Smooth muscle cell (in vitro differentiated cells): ENCODE data around the gene DNAAF5. TPM values are rescaled to one million over a fixed set of nuclear protein-coding genes. Genes with fewer than 3 reads are reported as not detected.

Experiments used
- DNase-seq: peaks from one replicate; lab custom pipeline; 2025; ENCODE audit not compliant: unreplicated experiment; lab: John Stamatoyannopoulos, UW
- H2AFZ ChIP-seq: fragments of 200-600 bp; sonication (generic); 2 replicates; pipeline ENCODE4 v1.6.0; 2016; ENCODE audit warnings: antibody characterized with exemption, low read depth, mild to moderate bottlenecking
- H3F3A ChIP-seq: fragments of 200-600 bp; sonication (generic); 2 replicates; pipeline ENCODE4 v1.6.0; 2017; ENCODE audit warnings: antibody characterized with exemption, low read depth
- H3K27ac ChIP-seq: fragments of 200-600 bp; sonication (generic); 2 replicates; pipeline ENCODE4 v1.5.1; 2016; ENCODE audit warnings: low read depth, mild to moderate bottlenecking
- H3K27me3 ChIP-seq: fragments of 200-600 bp; sonication (generic); 2 replicates; pipeline ENCODE4 v1.6.1; 2016; ENCODE audit warnings: low read depth, mild to moderate bottlenecking
- H3K36me3 ChIP-seq: fragments of 200-600 bp; sonication (generic); 2 replicates; pipeline ENCODE4 v1.5.1; 2016; ENCODE audit warnings: low read depth
- H3K4me1 ChIP-seq: fragments of 200-600 bp; sonication (generic); 2 replicates; pipeline ENCODE4 v1.5.1; 2016; ENCODE audit warnings: low read depth
- H3K4me2 ChIP-seq: fragments of 200-600 bp; sonication (generic); 2 replicates; pipeline ENCODE4 v1.6.0; 2016; ENCODE audit warnings: mild to moderate bottlenecking
- H3K4me3 ChIP-seq: fragments of 200-600 bp; sonication (generic); 2 replicates; pipeline ENCODE4 v1.5.1; 2016; ENCODE audit warnings: mild to moderate bottlenecking
- H3K79me2 ChIP-seq: fragments of 200-600 bp; sonication (generic); 2 replicates; pipeline ENCODE4 v1.6.0; 2016; ENCODE audit warnings: low read depth, mild to moderate bottlenecking
- H3K9ac ChIP-seq: fragments of 200-600 bp; sonication (generic); 2 replicates; pipeline ENCODE4 v1.6.0; 2016; ENCODE audit warnings: low read depth
- H3K9me3 ChIP-seq: fragments of 200-600 bp; sonication (generic); replicated peaks from 2 replicates; pipeline ENCODE4 v1.5.1; 2016; ENCODE audit warnings: low read depth
- H4K20me1 ChIP-seq: fragments of 200-600 bp; sonication (generic); 2 replicates; pipeline ENCODE4 v1.6.0; 2016; ENCODE audit warnings: low read depth
- WGBS: methylation state at CpG from one replicate; pipeline ENCODE4 v1.1.7; 2016; ENCODE audit warnings: low lambda C conversion rate; 5-methylcytosine and 5-hydroxymethylcytosine counted together
- polyA plus RNA-seq: library from polyadenylated mRNA; unstranded; fragments of >200 nt; fragmentation: Nextera tagmentation; extraction: Ambion mirVana; gene quantifications from 2 replicates; pipeline ENCODE4 v1.2.1, GENCODE V29; 2016
- total RNA-seq: library from RNA; depleted of rRNA; stranded (reverse); fragments of >200 nt; gene quantifications from 2 replicates; pipeline ENCODE4 v1.2.3, GENCODE V29; 2014
- TF ChIP-seq, protein P1 (sequence below): fragments of 200-600 bp; sonication (generic); IDR thresholded peaks from 2 replicates; pipeline ENCODE4 v1.5.1; 2017; ENCODE audit warnings: borderline replicate concordance, mild to moderate bottlenecking, antibody characterized with exemption; ENCODE audit not compliant: insufficient read depth, poor library complexity, severe bottlenecking

DNAAF5 gene
- total and polyA plus RNA-seq, 2 experiments from 2014 or later: 13.9 to 17.0 TPM

- Histone ChIP-seq H3K9me3 (no peaks in the 10 kb centered on the region), H3K27me3 (no peaks in the 10 kb centered on the region), H3K4me3 (no peak overlapping the region), H3F3A (no peaks in the 10 kb centered on the region), H3K27ac (no peak overlapping the region), H3K4me1 (no peaks in the 10 kb centered on the region), H2AFZ (no peak overlapping the region), H3K4me2 (no peak overlapping the region), H4K20me1 (peaks cover 12% of the 10 kb centered on the region), H3K36me3 (no peaks in the 10 kb centered on the region), H3K9ac (no peak overlapping the region), H3K79me2 (no peaks in the 10 kb centered on the region)
- TF ChIP-seq, protein P1, sequence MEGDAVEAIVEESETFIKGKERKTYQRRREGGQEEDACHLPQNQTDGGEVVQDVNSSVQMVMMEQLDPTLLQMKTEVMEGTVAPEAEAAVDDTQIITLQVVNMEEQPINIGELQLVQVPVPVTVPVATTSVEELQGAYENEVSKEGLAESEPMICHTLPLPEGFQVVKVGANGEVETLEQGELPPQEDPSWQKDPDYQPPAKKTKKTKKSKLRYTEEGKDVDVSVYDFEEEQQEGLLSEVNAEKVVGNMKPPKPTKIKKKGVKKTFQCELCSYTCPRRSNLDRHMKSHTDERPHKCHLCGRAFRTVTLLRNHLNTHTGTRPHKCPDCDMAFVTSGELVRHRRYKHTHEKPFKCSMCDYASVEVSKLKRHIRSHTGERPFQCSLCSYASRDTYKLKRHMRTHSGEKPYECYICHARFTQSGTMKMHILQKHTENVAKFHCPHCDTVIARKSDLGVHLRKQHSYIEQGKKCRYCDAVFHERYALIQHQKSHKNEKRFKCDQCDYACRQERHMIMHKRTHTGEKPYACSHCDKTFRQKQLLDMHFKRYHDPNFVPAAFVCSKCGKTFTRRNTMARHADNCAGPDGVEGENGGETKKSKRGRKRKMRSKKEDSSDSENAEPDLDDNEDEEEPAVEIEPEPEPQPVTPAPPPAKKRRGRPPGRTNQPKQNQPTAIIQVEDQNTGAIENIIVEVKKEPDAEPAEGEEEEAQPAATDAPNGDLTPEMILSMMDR: no peak
- WGBS: 92% methylated on average over 12 of the region's 12 CpGs
- no peak for DNase-seq
Observed at GRCh38 chr7:747186-747585, 20.7 kb downstream of the DNAAF5 start.

- no peaks in the 10 kb centered on the region for H3K79me2 ChIP-seq
- H3K4me3 ChIP-seq: no peak overlapping the region
- no peaks in the 10 kb centered on the region for H3K36me3 ChIP-seq
- no peak overlapping the region for H2AFZ ChIP-seq
- H3K4me2 ChIP-seq: no peak overlapping the region
- no peak overlapping the region for H3K27ac ChIP-seq
- DNase-seq: no peak
- no peaks in the 10 kb centered on the region for H3K27me3 ChIP-seq
- no peak overlapping the region for H3K9ac ChIP-seq
- H3K4me1 ChIP-seq: no peaks in the 10 kb centered on the region
- H4K20me1 ChIP-seq: peaks cover 12% of the 10 kb centered on the region
- H3K9me3 ChIP-seq: no peaks in the 10 kb centered on the region
- WGBS: 96% methylated on average over 15 of the region's 15 CpGs
- H3F3A ChIP-seq: no peaks in the 10 kb centered on the region
- TF ChIP-seq, protein P1: no peak
Observed at GRCh38 chr7:748446-748845, 21.9 kb downstream of the DNAAF5 start.

GRCh38 chr7:749140-749551, 22.6 kb downstream of the DNAAF5 start:
- H3K4me1 ChIP-seq: no peaks in the 10 kb centered on the region
- H3K4me2 ChIP-seq: no peak overlapping the region
- H3K36me3 ChIP-seq: no peaks in the 10 kb centered on the region
- peaks cover 12% of the 10 kb centered on the region for H4K20me1 ChIP-seq
- WGBS: 85% methylated on average over 14 of the region's 14 CpGs
- no peak overlapping the region for H3K9ac ChIP-seq
- H3K27me3 ChIP-seq: no peaks in the 10 kb centered on the region
- H2AFZ ChIP-seq: no peak overlapping the region
- TF ChIP-seq, protein P1: no peak
- H3F3A ChIP-seq: no peaks in the 10 kb centered on the region
- H3K79me2 ChIP-seq: no peaks in the 10 kb centered on the region
- H3K9me3 ChIP-seq: no peaks in the 10 kb centered on the region
- no peak overlapping the region for H3K27ac ChIP-seq
- DNase-seq: no peak
- no peak overlapping the region for H3K4me3 ChIP-seq

DNA sequence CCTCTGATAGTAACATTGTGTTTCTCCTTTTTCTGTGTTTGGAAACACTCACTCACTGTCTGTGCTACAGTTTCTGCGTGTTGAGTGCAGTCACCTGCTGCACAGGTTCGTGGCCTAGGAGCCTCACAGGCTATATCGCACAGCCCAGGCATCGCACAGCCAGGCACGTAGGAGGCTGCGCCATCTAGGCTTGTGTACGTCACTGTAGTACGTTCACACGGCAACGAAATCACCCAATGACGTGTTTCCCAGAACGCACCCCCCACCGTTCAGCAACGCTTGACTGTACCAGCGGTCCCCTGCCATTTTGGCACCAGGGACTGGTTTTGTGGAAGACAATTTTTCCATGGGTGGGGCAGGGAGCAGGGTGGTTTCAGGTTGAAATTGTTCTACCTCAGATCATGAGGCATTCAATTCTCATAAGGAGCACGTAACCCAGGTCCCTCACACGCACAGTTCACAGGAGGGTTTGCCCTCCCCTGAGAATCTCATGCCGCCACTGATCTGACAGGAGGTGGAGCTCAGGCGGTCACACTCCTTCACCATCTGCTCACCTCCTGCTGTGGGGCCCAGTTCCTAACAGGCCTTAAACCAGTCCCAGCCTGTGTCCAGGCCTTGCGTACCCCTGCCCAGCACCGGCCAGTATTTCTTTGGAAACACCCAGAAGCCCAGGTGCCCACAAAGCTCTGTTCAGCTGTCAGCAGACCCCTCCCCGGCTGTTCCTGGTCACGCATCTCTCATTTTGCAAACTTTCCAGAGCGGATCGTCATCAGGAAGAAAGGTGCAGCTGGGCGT, 23.8 kb downstream of the DNAAF5 start:
- Histone ChIP-seq H3K4me1 (no peaks in the 10 kb centered on the region), H3F3A (no peaks in the 10 kb centered on the region), H3K27ac (no peak overlapping the region), H4K20me1 (peaks cover 12% of the 10 kb centered on the region), H3K4me2 (no peak overlapping the region), H3K4me3 (no peak overlapping the region), H3K36me3 (no peaks in the 10 kb centered on the region), H3K9me3 (no peaks in the 10 kb centered on the region), H3K27me3 (no peaks in the 10 kb centered on the region), H3K9ac (no peak overlapping the region), H3K79me2 (no peaks in the 10 kb centered on the region), H2AFZ (no peak overlapping the region)
- TF ChIP-seq, protein P1: no peak
- DNase-seq: no peak
- 97% methylated on average over 26 of the region's 26 CpGs for WGBS
